ENCODE data around the gene RANGRF. TPM values are rescaled to one million over a fixed set of nuclear protein-coding genes. Genes with fewer than 3 reads are reported as not detected.

The RANGRF gene
- total RNA-seq, 1 donor from 2014 or later = 25.1 TPM

DNA sequence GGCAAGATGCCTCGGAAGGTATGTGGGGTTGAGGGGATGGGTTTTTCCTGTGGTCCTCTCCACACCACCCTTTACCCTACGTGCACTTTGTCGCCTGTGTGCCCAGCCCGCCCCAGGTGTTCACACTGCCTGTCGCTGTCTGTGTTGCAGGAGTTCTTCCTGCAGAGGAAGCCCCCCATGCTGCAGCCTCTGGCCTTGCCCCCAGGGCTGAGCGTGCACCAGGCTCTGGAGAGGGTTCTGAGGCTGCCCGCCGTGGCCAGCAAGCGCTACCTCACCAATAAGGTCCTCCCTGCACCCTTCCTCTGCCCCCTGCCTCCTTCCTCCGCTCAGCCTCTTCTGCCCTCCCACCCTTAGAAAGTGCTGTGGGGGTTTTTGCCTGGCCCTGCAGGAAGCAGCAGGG lies 24.1 kb upstream of the RANGRF start:
- Mint-ChIP-seq H3K27me3 (ENCODE audit: low read depth) (no peaks in the 10 kb centered on the region), H3K4me1 (no peaks in the 10 kb centered on the region), H3K9me3 (peaks cover 3% of the 10 kb centered on the region), H3K27ac (no peak overlapping the region), H3K36me3 (peaks cover 40% of the 10 kb centered on the region), H3K4me3 (no peak overlapping the region)
- no peak for DNase-seq (ENCODE audit: low spot score in 2 of 2, unreplicated experiment in 2 of 2)
- TF ChIP-seq, protein P1, sequence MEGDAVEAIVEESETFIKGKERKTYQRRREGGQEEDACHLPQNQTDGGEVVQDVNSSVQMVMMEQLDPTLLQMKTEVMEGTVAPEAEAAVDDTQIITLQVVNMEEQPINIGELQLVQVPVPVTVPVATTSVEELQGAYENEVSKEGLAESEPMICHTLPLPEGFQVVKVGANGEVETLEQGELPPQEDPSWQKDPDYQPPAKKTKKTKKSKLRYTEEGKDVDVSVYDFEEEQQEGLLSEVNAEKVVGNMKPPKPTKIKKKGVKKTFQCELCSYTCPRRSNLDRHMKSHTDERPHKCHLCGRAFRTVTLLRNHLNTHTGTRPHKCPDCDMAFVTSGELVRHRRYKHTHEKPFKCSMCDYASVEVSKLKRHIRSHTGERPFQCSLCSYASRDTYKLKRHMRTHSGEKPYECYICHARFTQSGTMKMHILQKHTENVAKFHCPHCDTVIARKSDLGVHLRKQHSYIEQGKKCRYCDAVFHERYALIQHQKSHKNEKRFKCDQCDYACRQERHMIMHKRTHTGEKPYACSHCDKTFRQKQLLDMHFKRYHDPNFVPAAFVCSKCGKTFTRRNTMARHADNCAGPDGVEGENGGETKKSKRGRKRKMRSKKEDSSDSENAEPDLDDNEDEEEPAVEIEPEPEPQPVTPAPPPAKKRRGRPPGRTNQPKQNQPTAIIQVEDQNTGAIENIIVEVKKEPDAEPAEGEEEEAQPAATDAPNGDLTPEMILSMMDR (IDR thresholded peaks at IDR 0.05; ENCODE audit: unreplicated experiment) = no peak

DNA sequence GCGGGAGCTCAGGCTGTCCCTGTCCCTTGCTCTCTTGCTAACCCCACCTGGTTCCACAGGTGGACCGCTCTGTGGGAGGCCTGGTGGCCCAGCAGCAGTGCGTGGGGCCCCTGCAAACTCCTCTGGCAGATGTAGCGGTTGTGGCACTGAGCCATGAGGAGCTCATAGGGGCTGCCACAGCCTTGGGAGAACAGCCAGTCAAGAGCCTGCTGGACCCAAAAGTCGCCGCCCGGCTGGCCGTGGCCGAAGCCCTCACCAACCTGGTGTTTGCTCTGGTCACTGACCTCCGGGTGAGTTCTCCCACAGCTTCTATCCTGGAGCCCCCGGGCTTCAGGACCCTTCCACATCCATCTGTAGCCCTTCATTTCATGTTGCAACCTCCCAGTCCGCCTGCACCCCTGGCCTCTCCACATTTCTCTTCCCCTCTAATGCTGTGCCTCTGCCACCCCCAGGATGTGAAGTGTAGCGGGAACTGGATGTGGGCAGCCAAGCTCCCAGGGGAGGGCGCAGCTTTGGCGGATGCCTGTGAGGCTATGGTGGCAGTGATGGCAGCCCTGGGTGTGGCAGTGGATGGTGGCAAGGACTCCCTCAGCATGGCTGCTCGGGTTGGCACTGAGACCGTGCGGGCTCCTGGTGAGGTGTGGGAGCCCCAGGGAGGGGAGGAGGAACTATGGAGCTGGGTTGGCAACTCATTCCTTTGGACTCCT lies 23.5 kb upstream of the RANGRF start:
- Mint-ChIP-seq H3K36me3 (peaks cover 40% of the 10 kb centered on the region), H3K4me1 (no peaks in the 10 kb centered on the region), H3K27me3 (ENCODE audit: low read depth) (no peaks in the 10 kb centered on the region), H3K4me3 (no peak overlapping the region), H3K27ac (no peak overlapping the region), H3K9me3 (peaks cover 3% of the 10 kb centered on the region)
- TF ChIP-seq, protein P1 (IDR thresholded peaks at IDR 0.05; ENCODE audit: unreplicated experiment) = no peak
- DNase-seq (ENCODE audit: low spot score in 2 of 2, unreplicated experiment in 2 of 2) = no peak

DNA sequence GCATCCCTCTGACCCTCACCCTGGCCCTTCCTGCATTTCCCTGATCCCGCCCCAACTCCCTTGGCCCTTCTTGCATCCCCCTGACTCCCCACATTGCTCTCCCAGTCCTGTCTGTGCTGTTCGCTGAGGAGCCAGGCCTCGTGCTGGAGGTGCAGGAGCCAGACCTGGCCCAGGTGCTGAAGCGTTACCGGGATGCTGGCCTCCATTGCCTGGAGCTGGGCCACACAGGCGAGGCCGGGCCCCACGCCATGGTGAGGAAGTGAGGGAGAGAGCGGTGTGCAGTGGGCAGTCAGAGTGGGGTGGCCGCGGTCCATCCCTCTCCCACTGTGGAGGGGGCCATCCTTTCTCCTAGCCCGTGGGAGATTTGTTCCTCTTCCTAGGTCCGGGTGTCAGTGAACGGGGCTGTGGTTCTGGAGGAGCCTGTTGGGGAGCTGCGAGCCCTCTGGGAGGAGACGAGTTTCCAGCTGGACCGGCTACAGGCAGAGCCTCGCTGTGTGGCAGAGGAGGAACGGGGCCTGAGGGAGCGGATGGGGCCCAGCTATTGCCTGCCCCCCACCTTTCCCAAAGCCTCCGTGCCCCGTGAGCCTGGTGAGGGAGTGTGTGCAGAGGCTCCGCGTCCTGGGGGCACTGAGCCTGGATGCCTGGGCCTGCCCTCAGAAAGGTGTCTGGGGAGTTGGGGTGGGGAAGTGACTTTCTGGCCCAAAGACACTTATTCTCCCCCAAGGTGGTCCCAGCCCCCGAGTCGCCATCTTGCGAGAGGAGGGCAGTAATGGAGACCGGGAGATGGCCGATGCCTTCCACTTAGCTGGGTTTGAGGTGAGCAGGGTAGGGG lies 21.6 kb upstream of the RANGRF start:
- DNase-seq (ENCODE audit: low spot score in 2 of 2, unreplicated experiment in 2 of 2) = no peak
- Mint-ChIP-seq H3K36me3 (peaks cover 35% of the 10 kb centered on the region), H3K27me3 (ENCODE audit: low read depth) (no peaks in the 10 kb centered on the region), H3K9me3 (no peaks in the 10 kb centered on the region), H3K4me3 (no peak overlapping the region), H3K4me1 (no peaks in the 10 kb centered on the region), H3K27ac (no peak overlapping the region)
- TF ChIP-seq, protein P1 (IDR thresholded peaks at IDR 0.05; ENCODE audit: unreplicated experiment) = no peak

DNA sequence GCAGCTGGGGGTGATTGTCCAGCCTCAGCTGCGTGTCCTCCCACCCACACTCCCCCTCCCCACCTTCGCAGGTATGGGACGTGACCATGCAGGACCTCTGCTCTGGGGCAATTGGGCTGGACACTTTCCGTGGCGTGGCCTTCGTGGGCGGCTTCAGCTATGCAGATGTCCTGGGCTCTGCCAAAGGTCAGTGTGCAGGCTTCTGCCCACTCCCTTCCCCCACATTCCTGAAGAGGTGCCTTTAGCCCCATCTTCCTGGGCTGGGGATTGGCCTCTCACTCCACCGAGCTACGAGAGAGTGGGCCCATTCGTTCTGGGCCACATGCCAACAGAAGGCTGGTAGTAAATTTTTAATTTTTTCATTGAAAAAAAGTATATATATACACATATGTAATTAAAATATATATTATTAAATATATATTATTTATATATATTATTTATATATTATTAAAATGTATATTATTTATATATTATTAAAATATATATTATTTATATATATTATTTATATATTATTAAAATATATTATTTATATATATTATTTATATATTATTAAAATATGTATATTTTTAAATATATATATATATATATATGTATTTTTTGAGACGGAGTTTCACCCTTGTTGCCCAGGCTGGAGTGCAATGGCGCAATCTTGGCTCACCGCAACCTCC lies 20.9 kb upstream of the RANGRF start:
- TF ChIP-seq, protein P1 (IDR thresholded peaks at IDR 0.05; ENCODE audit: unreplicated experiment) = no peak
- no peak overlapping the region for H3K4me3 Mint-ChIP-seq
- H3K27ac Mint-ChIP-seq = no peak overlapping the region
- peaks cover 31% of the 10 kb centered on the region for H3K36me3 Mint-ChIP-seq
- H3K27me3 Mint-ChIP-seq (ENCODE audit: low read depth) = no peaks in the 10 kb centered on the region
- no peaks in the 10 kb centered on the region for H3K9me3 Mint-ChIP-seq
- no peaks in the 10 kb centered on the region for H3K4me1 Mint-ChIP-seq
- no peak for DNase-seq (ENCODE audit: low spot score in 2 of 2, unreplicated experiment in 2 of 2)

DNA sequence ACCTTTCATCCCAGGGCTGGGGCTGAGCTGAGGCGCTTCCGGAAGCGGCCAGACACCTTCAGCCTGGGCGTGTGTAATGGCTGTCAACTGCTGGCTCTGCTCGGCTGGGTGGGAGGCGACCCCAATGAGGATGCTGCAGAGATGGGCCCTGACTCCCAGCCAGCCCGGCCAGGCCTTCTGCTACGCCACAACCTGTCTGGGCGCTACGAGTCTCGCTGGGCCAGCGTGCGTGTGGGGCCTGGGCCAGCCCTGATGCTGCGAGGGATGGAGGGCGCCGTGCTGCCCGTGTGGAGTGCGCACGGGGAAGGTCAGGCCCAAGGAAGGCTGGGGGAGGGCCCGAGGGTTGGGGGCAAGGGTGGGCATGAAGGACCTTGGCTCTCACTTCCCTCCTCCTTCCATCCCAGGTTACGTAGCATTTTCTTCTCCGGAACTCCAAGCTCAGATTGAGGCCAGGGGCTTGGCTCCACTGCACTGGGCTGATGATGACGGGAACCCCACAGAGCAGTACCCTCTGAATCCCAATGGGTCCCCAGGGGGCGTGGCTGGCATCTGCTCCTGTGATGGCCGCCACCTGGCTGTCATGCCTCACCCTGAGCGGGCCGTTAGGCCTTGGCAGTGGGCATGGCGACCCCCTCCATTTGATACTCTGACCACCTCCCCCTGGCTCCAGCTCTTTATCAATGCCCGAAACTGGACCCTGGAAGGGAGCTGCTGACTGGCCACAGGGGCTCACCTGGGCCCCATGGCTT lies 19.7 kb upstream of the RANGRF start:
- H3K9me3 Mint-ChIP-seq = no peaks in the 10 kb centered on the region
- H3K4me1 Mint-ChIP-seq = no peaks in the 10 kb centered on the region
- H3K27me3 Mint-ChIP-seq (ENCODE audit: low read depth) = no peaks in the 10 kb centered on the region
- no peak overlapping the region for H3K27ac Mint-ChIP-seq
- peaks cover 24% of the 10 kb centered on the region for H3K36me3 Mint-ChIP-seq
- TF ChIP-seq, protein P1 (IDR thresholded peaks at IDR 0.05; ENCODE audit: unreplicated experiment) = no peak
- no peak overlapping the region for H3K4me3 Mint-ChIP-seq
- no peak for DNase-seq (ENCODE audit: low spot score in 2 of 2, unreplicated experiment in 2 of 2)

Measured in mesothelial cell of epicardium (in vitro differentiated cells).